ENCODE measurements around the gene CENATAC. TPM values are rescaled to one million over a fixed set of nuclear protein-coding genes. Genes with fewer than 3 reads are reported as not detected.
A peak's percentile ranks its signal among the peaks of the same experiment; 100 is the strongest.

CENATAC gene
- total and polyA plus RNA-seq, 9 of the 15 experiments (the other 6 are each of a cell fraction or from before 2014, with no cell fraction given), result 2.4 to 25.5 (median 13.7) TPM

- TF ChIP-seq KLF13 (tag; IDR thresholded peaks at IDR 0.05; ENCODE audit: borderline replicate concordance, low read depth) (peak; percentile 48; the same call in 1 of the 2 replicates), KLF1 (tag; IDR thresholded peaks at IDR 0.05) (no peak), ELK1 (CRISPR knock-in tag; IDR thresholded peaks at IDR 0.05) (no peak), RHOXF2B (CRISPR knock-in tag; conservative IDR thresholded peaks at IDR 0.05) (no peak), U2AF2 (optimal IDR thresholded peaks at IDR 0.05; ENCODE audit: low read depth, low read length) (no peak), GATAD2B (IDR thresholded peaks at IDR 0.05; ENCODE audit: borderline replicate concordance) (no peak), HNRNPK (IDR thresholded peaks at IDR 0.05; ENCODE audit: low read depth, low read length, poor library complexity, severe bottlenecking) (no peak), CBX1 (IDR thresholded peaks at IDR 0.05; ENCODE audit: low read depth) (peak; percentile 61; the same call in 1 of the 2 replicates), ZNF263 (CRISPR knock-in tag; IDR thresholded peaks at IDR 0.05; ENCODE audit: borderline replicate concordance) (no peak), NCOA6 (IDR thresholded peaks at IDR 0.05) (no peak), POLR2H (tag; IDR thresholded peaks at IDR 0.05; ENCODE audit: low read depth) (no peak), ZNF655 (CRISPR knock-in tag; IDR thresholded peaks at IDR 0.05) (no peak), THAP7 (CRISPR knock-in tag; IDR thresholded peaks at IDR 0.05) (no peak), E2F5 (CRISPR knock-in tag; IDR thresholded peaks at IDR 0.05) (no peak), ZNF239 (CRISPR knock-in tag; IDR thresholded peaks at IDR 0.05) (no peak), ZNF23 (CRISPR knock-in tag; IDR thresholded peaks at IDR 0.05) (no peak), JUN (IDR thresholded peaks at IDR 0.05; ENCODE audit: borderline replicate concordance, low read depth, low read length) (no peak; the same call in 1 of the 2 replicates), JUN (CRISPR knock-in tag; IDR thresholded peaks at IDR 0.05; ENCODE audit: borderline replicate concordance) (0 out of 2 replicates have a peak, but pooled peaks have one; percentile 62), DACH1 (IDR thresholded peaks at IDR 0.05; ENCODE audit: partially characterized antibody) (no peak), IRF1 (CRISPR knock-in tag; IDR thresholded peaks at IDR 0.05; ENCODE audit: borderline replicate concordance) (no peak), GATAD2A (IDR thresholded peaks at IDR 0.05) (no peak), PRMT5 (CRISPR knock-in tag; IDR thresholded peaks at IDR 0.05) (no peak), EZH2 (IDR thresholded peaks at IDR 0.05; ENCODE audit: borderline replicate concordance, low read depth, low read length) (no peak), ATF2 (CRISPR knock-in tag; IDR thresholded peaks at IDR 0.05) (no peak)
These were observed 17.6 kb upstream of the CENATAC start (continued) for GRCh38 chr11:118980191-118980881.
